Measurements from ENCODE around the gene NKX1-1.
"Not testable (repeated sequence)": the region's sequence is repeated elsewhere in the genome, so short reads cannot be mapped to it uniquely, and the experiment has no call there.

The NKX1-1 gene

GRCh38 chr4:1406394-1406980 lies at the start of gene NKX1-1:
NKX1-1 (minus strand) TSS chr4:1406442; CDS start chr4:1406442, 0 bp downstream.
- no peak for DNase-seq

- DNase-seq = no peak
Observed at GRCh38 chr4:1453731-1454130, 47.5 kb upstream of the NKX1-1 start.

GRCh38 chr4:1452431-1453051 lies 46.3 kb upstream of the NKX1-1 start:
- DNase-seq = no peak

- DNase-seq = no peak
Observed at GRCh38 chr4:1451752-1452122, 45.5 kb upstream of the NKX1-1 start.

- DNase-seq = no peak
Observed at GRCh38 chr4:1451106-1451751, 45.0 kb upstream of the NKX1-1 start.

GRCh38 chr4:1449833-1450741 lies 43.8 kb upstream of the NKX1-1 start:
- DNase-seq = no peak

GRCh38 chr4:1449475-1449832 lies 43.2 kb upstream of the NKX1-1 start:
- no peak for DNase-seq

GRCh38 chr4:1448589-1449420 lies 42.6 kb upstream of the NKX1-1 start:
- DNase-seq = no peak

GRCh38 chr4:1447676-1448588 lies 41.7 kb upstream of the NKX1-1 start:
- no peak for DNase-seq

- DNase-seq = no peak
Observed at GRCh38 chr4:1446502-1447386, 40.5 kb upstream of the NKX1-1 start.

GRCh38 chr4:1445716-1446445 lies 39.6 kb upstream of the NKX1-1 start:
- no peak for DNase-seq

GRCh38 chr4:1443688-1444172 lies 37.5 kb upstream of the NKX1-1 start:
- DNase-seq = not testable (repeated sequence)

GRCh38 chr4:1427010-1427409 lies 20.8 kb upstream of the NKX1-1 start:
- DNase-seq = no peak

GRCh38 chr4:1421657-1422056 lies 15.4 kb upstream of the NKX1-1 start:
- DNase-seq = no peak

- DNase-seq = no peak
Observed at GRCh38 chr4:1419708-1420107, 13.5 kb upstream of the NKX1-1 start.

GRCh38 chr4:1418494-1419285 lies 12.4 kb upstream of the NKX1-1 start:
- DNase-seq = no peak

- DNase-seq = no peak
Observed at GRCh38 chr4:1417522-1418390, 11.5 kb upstream of the NKX1-1 start.

- DNase-seq = no peak
Observed at GRCh38 chr4:1416948-1417260, 10.7 kb upstream of the NKX1-1 start.

Measured in suppressor macrophage treated with lipopolysaccharide for 4 hours (primary cell).